ENCODE measurements around the gene C9orf152.

DNA sequence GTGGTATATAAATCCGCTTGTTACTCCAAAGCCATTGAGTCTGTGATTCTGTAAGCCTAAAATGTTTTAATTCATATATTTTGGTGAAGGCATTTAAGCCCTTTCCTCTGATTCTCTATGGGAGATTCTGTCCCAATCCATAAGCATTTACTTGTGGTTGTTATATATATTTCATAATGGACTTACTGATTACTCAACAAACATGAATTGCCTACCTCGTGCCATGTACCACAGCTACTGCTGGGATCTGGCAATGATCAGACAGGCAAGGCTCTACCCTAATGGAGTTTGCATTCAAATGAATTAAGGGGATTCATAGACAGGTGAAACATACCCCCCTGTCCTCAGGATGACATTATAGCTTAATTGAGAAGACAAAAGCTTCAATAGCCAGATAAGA is 54.5 kb downstream of the C9orf152 start:
- TF ChIP-seq, protein P1, sequence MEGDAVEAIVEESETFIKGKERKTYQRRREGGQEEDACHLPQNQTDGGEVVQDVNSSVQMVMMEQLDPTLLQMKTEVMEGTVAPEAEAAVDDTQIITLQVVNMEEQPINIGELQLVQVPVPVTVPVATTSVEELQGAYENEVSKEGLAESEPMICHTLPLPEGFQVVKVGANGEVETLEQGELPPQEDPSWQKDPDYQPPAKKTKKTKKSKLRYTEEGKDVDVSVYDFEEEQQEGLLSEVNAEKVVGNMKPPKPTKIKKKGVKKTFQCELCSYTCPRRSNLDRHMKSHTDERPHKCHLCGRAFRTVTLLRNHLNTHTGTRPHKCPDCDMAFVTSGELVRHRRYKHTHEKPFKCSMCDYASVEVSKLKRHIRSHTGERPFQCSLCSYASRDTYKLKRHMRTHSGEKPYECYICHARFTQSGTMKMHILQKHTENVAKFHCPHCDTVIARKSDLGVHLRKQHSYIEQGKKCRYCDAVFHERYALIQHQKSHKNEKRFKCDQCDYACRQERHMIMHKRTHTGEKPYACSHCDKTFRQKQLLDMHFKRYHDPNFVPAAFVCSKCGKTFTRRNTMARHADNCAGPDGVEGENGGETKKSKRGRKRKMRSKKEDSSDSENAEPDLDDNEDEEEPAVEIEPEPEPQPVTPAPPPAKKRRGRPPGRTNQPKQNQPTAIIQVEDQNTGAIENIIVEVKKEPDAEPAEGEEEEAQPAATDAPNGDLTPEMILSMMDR (IDR thresholded peaks at IDR 0.05), result no peak
- TF ChIP-seq POLR2A (IDR thresholded peaks at IDR 0.05), result no peak

All from esophagus squamous epithelium (tissue), 4 donors.